Fibroblast of skin of right biceps (primary cell): ENCODE measurements around the gene DND1.
"Not testable (repeated sequence)": the region's sequence is repeated elsewhere in the genome, so short reads cannot be mapped to it uniquely, and the experiment has no call there.

Experiments
- DNase-seq: peaks from one replicate; pipeline ENCODE4 v3.0.0-alpha.2; 2013

The DND1 gene

DNA sequence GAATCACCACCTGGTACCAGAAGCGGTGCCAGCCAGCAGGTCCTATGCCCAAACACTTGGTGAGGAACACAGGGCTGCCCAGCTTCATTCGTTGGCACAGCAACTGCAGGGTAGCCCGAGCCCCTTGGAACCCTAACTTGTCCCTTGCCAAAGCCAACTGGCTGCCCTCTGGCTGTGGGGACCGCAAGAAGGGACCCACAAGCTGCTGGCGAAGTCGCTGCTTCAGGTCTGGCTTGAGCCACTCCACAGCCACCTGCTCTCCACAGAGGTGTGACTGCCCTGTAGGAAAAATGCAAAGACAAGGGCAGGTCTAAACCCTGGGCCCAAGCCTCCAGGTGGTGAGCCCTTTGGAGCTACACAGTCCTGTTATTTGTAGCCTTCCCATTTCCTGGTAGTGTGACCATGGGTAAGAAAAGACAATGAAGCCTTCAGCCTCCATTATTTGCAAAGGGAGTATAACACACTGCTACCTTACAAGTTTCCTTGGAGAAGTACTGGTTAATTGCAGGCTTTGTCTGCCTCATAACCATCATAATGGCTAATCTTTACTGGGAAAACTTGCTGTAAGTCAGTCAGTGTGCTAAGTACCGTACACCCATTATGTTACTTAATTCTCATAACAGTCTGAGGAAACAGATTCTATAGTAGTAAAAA lies 1.8 kb downstream of the DND1 start:
- no peak for DNase-seq

DNA sequence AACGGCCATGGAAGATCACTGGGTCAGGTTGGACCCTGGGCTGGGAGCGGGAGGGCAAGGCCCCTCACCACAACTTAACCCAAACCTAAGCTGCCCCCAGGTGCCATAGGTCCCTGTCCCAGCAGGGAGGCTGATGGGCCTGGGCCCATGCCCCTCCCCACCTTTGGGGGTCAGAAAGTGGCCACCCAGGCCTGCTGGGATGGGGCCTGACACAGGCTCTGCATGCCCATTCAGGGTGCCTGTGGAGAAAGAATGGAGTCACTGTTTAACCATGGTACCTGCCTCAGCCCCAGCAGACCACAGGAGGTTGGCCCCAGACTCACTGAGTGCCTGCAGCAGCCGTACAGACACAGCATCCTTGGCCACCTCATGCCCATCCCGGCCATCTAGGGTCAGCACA lies 2.3 kb downstream of the DND1 start:
- DNase-seq, result not testable (repeated sequence)

DNA sequence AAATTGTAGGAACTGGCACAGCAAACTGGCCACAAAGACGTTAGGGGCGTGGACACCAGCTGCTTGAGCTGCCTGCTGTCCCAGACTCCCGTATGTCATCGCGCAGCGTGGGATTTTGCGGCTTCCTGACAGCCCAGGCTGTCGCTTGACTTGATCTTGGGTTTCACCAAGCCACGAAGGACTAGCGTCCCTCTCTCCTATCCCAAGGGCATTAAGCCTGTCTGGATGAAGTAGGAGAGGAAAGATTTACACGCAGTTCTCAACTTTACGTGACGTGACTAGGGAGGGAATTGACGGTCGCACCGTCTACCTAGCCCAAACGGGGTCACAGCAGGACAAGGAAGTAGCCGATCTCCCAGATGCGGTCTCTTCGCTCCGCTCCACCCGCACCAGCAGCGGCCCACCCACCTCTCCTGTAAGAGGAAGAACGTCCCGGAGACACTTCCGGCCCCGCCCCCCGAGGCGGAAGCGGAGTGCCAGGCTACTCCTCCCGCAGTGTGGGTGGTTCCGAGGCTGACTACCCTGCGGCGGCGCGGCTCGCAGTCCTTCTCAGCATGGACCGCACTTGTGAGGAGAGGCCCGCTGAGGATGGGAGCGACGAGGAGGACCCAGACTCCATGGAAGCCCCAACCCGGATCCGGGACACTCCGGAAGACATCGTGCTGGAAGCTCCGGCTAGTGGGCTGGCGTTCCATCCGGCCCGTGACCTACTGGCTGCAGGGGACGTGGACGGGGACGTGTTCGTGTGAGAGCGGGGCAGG lies 8.8 kb downstream of the DND1 start, which contains the start of gene WDR55:
Gene WDR55, plus strand, starts transcription at position 546 of the 761 bp plus-strand sequence. Its CDS starts 9 bp downstream, at position 555.
- DNase-seq, result peak; percentile 93

DNA sequence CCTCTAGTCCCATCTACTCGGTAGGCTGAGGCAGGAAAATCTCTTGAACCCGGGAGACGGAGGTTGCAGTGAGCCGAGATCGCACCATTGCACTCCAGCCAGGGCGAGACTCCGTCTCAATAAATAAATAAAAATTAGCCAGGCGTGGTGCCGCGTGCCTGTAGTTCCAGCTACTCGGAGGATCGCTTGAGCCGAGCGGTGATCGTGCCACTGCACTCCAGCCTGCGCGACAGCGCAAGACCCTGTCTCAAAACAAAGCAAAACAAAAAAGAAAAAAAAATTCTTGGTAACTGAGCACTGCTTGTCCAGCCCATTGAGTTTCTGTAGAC lies 9.4 kb downstream of the DND1 start:
- DNase-seq, result no peak

DNA sequence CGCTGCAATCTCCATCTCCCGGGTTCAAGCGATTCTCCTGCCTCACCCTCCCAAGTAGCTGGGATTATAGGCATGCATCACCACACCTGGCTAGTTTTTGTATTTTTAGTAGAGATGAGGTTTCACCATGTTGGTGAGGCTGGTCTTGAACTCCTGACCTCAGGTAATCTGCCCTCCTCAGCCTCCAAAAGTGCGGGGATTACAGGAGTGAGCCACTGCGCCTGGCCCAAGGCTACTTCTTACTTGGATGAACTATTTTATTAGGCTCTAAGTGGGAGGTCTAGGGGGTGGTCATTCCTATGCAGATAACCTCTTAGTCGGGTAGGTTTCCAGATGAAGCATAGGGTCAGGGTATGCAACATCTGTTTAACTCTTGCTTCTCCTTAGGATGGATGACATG lies 13.0 kb downstream of the DND1 start:
- not testable (repeated sequence) for DNase-seq

DNA sequence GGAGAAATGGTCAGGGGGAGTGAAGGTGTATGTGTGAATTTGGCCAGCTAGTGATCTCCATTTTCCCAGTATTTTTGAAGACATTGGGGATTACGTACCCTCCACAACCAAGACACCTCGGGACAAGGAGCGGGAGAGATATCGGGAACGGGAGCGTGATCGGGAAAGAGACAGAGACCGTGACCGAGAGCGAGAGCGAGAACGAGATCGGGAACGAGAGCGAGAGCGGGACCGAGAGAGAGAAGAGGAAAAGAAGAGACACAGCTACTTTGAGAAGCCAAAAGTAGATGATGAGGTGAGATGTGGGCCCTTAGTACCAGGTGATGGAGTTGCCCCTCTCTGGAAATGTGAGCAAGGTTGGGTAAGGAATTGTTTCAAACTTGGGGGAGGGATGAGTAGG lies 14.5 kb downstream of the DND1 start:
- DNase-seq, result no peak

DNA sequence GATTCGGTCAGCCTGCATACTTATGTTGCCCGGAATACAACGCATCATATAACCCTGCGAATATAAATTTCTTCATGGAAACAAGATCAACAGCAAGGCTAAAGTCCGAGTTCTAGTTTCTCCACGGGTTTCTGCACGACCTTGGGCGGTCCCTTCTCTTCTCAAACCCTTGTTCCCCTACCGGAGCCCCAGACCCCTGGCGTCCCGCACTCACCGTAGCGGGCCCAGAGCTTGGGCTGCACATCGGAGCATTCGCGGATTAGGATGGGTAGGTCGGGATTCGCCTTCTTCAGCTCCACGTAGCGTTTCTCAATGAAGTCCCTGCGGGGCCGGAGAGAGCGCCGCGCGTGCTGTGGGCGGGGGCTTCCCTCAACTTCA lies 26.3 kb downstream of the DND1 start:
- DNase-seq, result no peak

DNA sequence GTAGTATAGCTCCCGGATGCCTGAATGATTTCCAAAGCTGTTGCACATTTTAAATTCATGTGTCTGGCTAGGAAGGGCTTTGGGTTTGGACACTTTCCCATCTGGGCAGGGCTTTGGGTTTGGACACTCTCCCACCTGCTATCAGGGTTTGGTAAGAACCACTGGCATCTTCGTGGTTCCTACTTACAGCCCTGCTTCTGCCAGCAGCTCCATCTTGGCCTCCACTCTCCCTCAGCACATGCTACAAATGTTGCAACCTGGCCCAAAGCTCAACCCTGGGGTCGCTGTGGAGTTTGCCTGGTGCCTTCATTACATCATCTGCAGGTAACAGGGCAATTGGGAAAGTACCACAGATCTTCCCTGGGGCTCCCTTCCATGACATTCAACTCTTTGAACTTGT lies 30.7 kb downstream of the DND1 start:
- DNase-seq, result no peak

DNA sequence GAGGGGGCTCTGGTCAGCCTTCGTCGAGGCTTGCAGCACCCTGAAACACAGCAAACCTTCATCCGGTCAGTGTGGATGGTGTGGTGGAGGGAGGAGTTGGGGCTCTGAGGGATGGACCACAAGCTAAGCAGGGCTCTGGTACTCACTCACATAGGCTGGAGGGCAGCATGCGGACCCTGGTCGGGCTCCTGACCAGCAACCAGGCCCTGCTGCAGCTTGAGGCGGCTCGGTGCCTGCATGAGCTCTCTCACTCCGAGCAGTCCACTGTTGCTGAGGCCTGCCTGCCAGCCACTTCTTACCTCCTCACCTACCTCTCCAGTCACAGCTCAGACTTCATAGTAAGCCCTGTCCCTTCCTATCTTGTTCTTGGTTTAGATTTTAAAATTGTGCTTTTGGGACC lies 31.7 kb downstream of the DND1 start:
- no peak for DNase-seq

DNA sequence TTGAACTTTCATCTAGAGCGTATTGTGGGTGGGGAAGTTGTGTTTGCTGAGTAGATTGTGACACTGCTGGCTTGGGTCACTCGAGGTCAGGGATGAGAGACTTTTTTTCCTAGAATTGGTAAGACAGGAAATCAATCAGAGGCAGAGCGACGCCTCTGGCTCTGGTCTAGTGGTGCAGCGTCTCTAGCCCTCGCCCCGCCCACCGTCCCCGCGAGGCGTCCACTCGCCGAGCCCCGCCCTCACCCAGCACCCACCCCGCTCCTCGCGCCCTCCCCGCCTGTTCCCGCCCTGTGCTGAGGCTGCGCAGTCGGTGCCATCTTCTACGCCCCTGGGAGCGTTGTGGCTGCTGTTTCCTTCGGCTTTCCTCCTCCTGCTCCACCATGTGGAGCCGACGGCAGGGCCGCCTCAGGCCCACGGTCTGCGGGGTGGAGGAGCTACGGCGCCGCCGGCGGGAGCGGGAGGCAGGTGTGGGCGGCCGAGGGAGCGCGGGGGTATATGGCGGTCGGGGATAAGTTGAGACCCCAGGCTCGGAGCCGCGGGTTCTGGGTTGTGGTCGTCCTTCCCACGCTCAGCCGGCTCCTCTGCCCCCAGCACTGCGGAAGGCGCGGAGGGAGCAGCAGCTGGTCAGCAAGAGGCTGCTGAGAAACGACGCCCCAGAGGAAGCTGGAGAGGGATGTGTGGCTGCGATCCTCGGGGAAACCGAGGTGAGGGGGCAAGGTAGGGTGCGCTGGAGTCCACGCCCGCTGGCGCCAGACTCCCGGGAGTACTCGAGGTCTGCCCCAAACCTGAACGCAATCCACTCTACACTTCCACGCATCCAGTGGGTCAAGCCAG lies 34.0 kb downstream of the DND1 start, which contains the start of gene TMCO6:
Gene TMCO6, plus strand, starts transcription at position 304 of the 834 bp plus-strand sequence. Its CDS starts 77 bp downstream, at position 381.
- DNase-seq, result peak; percentile 94

DNA sequence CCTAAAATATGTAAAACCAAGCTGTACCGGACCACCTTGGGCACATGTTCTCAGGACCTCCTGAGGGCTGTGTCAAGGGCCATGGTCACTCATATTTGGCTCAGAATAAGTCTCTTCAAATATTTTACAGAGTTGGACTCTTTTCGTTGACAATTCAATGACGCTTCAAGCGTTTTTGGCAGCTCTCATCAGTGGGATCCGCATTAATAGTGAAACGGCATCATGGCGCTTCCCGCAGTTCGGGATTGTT lies 34.6 kb downstream of the DND1 start:
- not testable (repeated sequence) for DNase-seq

DNA sequence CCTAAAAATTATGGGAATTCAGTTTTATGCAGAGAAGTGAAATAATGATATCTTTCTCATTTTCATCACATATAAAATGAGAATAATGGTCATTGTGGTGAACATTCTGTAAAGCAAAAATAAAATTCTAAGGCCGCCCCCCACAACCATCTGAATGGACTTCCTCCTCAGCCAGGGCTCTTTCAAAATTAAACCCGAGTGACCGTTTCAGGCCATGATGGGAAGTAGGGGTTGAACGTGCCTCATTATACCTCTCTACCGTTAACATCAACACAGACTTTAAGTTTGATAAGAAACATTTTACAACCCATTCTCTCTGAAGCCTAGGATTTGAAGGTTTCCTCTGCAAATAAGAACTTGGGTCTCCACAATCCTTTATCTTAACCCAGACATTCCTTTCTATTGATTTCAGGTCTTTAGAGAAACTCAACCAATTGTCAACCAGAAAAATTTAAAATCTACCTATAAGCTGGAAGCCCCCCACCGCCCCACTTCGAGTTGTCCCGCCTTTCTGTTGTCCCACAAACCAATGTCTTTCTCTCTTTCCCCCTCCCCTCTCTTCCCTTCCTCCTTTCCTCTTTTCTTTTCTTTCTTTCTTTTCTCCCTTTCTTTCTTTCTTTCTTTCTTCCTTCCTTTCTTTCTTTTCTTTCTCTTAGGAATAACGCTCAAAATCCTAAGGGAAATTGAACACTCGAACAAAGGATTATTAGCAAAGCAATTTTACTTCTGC lies 35.8 kb downstream of the DND1 start:
- no peak for DNase-seq

DNA sequence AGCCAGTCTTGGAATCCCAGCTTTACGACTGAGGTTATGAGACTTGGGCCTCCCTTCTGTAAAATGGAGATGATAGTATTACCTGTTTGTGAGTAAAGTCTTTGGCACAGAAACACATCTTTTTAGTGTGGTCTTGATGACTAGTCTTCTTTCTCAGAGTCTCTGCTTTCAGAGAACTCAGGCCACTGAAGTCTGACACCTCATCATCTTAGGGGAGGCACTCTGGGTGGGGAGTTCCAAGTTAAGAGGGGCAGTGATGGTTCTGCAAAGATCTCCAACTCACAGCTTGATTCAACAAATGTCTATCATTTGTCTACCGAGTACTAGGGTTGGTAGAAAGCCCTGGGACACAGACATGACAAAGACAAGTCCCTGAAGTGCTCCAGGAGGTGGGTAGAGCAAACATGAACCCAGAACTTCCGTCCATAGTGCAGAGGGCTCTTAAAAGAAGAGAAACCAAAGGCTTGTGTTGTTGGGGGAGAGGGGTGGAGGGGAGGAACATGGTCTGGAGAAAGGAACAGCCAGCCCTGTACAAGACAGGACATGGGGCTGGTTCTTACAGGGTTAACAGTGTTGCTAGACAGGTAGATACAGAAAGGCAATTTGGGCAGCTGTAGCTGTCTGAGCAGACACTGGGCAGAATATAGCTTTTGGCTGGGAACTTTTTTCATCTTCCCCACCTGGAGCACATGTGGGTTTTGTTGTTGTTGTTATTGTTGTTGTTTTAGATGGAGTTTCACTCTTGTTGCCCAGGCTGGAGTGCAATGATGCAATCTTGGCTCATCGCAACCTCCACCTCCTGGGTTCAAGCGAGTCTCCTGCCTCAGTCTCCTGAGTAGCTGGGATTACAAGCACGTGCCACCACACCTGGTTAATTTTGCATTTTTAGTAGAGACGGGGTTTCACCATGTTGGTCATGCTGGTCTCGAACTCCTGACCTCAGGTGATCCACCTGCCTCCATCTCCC lies 37.8 kb downstream of the DND1 start:
- DNase-seq, result no peak

DNA sequence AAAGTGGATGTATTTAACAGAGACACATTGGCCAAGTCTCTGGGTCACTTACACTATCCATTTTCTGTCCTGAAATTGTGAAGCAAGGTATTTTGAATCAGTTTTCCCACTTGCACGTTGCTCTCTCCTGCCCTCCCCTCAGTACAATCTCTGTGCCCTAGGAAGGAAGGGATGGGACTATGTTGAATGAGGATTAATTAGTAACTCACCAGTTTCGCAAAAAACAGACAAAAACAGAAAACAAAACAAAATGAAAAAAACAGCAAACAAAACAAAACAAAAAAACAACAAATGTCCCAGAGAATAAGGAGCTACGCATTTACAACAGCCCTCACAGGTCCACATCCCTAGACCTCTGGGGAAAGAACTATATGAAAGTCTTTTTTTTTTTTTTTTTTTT lies 39.3 kb downstream of the DND1 start:
- DNase-seq, result no peak

DNA sequence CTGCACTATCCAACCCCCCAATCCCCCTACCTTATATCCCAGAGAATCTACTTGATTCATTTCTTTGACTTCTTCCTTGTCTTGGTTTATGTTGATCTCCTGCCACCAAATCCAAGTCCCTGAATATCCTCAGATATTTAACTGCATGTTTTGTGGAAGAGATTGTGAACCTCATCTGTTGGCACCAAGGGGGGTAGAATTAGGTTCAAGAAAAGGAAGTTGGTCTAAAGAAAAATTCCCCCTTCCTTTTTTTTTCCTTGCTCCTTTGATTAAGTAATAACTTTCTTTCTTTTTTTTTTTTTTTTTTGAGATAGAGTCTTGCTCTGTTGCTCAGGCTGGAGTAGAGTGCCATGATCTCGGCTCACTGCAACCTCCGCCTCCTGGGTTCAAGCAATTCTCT lies 39.9 kb downstream of the DND1 start:
- DNase-seq, result no peak

DNA sequence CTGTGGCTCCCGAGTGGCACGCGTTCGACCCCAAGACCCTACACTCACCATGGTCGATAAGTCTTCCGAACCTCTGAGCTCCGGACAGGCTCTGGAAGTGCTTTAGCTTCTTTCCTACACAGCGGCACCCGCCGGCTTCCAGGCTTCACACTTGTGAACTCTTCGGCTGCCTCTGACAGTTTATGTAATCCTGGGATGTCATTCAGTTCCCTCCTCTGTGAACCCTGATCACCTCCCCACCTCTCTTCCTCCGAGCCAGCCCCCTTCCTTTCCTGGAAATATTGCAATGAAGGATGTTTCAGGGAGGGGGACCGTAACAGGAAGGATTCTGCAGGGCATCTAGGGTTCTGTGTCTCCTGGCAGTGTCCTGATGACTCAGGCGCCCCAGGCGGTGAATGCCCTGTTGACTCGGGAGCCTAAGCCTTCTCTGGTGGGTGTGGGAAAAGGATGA lies 40.3 kb downstream of the DND1 start, which contains the start of gene CD14:
Gene CD14, minus strand, starts transcription at position 155 of the 451 bp plus-strand sequence. Its CDS starts 104 bp downstream, at position 51.
- peak; percentile 27 for DNase-seq

DNA sequence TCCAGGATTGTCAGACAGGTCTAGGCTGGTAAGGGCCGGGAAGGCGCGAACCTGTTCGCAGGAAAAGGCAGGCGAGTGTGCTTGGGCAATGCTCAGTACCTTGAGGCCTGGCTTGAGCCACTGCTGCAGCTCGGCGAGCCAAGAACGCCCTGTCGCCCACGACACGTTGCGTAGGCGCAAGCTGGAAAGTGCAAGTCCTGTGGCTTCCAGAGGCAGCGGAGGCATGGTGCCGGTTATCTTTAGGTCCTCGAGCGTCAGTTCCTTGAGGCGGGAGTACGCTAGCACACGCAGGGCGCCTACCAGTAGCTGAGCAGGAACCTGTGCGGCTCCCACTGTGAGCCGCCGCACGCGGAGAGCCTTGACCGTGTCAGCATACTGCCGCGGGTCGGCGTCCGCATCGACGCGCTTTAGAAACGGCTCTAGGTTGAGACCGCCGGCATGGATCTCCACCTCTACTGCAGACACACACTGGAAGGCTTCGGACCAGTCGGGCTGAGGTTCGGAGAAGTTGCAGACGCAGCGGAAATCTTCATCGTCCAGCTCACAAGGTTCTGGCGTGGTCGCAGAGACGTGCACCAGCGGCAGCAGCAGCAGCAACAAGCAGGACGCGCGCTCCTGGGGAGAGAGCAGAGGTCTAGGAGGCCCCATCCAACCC lies 40.9 kb downstream of the DND1 start:
- DNase-seq, result peak; percentile 29

DNA sequence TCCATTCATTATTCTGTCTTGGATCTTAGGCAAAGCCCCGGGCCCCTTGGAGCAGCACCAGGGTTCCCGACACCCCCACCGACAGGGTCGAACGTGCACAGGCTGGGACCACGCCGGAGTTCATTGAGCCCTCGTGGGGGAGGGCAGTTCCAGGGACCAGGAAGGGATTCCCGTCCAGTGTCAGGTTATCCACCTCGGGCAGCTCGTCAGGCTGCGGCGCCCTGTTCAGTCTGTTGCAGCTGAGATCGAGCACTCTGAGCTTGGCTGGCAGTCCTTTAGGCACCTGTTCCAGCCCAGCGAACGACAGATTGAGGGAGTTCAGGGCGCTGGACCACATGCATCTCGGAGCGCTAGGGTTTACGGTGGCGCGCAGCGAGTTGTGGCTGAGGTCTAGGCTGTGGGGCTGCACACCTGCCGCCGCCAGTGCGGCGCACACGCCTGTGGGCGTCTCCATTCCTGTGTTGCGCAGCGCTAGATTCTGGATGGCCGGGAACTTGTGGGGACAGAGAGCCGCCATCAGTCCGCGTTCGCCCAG lies 41.5 kb downstream of the DND1 start:
- DNase-seq, result no peak

DNA sequence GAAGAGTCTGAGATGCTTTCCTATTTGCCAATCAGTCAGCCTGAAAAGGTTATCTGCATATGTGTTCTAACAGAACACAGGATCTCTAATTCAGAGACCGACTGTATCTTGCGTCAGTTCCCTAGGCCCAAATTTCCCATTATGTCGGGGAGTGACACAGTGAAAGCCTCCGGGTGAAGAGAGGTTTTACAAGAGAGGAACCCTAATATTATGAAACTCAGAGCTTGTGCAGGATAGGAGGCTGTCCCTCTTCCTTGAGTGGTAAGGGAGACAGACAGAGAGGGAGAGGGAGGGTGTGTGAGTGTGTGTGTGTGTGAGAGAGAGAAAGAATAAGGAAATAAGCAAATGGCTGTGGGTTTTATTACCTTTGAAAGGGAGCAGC lies 42.3 kb downstream of the DND1 start:
- DNase-seq, result no peak

DNA sequence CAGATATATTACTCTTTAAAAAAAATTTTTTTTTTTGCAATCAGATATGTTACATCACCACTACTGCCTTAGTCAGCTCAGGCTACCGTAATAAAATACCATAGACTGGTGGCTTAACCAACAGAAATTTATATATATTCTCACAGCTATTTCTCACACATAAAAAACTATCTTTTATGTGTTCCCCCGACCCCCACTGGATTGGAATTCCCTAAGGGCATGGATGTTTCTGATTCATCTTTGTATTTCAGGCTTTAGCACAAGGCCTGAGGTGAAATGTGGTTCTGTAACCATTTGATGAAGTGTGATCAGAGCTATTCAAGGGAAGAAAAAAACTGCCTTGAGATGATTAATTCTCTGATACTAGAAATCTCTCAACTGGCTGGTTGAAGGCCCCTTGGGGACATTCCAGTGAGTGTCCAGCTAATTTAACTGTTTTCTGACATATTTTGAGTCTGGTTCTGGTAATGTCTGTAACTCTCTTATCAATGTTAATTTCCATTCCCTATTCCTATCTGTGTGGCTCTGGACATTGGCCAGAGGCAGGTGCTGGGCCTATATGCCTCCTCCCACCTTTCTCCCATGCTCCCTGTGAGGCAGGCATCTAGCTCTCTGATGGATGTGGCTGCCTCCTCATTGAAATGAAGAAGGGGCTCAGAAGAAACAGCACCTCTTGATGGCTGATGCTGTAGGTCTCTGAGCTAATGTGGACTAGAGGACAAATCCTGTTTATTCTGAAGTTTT lies 42.9 kb downstream of the DND1 start:
- DNase-seq, result peak; percentile 41
